GM19455 (cell line): ENCODE measurements around the gene HIPK3.
"Not testable (repeated sequence)": the region's sequence is repeated elsewhere in the genome, so short reads cannot be mapped to it uniquely, and the experiment has no call there.

ENCODE experiments used
- ATAC-seq: cut with Tn5 transposase; IDR thresholded peaks from one replicate; pipeline ENCODE4 v1.9.1; 2021; ENCODE audit not compliant: unreplicated experiment

The HIPK3 gene

GRCh38 chr11:33258631-33259205 is 1.5 kb downstream of the HIPK3 start:
- ATAC-seq = peak; percentile 10

- ATAC-seq = no peak
Measured at GRCh38 chr11:33259869-33260268, 2.7 kb downstream of the HIPK3 start.

- not testable (repeated sequence) for ATAC-seq
Measured at GRCh38 chr11:33261350-33261749, 4.2 kb downstream of the HIPK3 start.

GRCh38 chr11:33262011-33262645 is 4.9 kb downstream of the HIPK3 start:
- ATAC-seq = no peak

GRCh38 chr11:33263549-33263948 is 6.4 kb downstream of the HIPK3 start:
- no peak for ATAC-seq

- ATAC-seq = no peak
Measured at GRCh38 chr11:33264926-33265325, 7.7 kb downstream of the HIPK3 start.

- ATAC-seq = no peak
Measured at GRCh38 chr11:33266393-33267215, 9.4 kb downstream of the HIPK3 start.

- no peak for ATAC-seq
Measured at GRCh38 chr11:33268945-33269540, 11.9 kb downstream of the HIPK3 start.

GRCh38 chr11:33269822-33270221 is 12.6 kb downstream of the HIPK3 start:
- ATAC-seq = no peak

- ATAC-seq = no peak
Measured at GRCh38 chr11:33271059-33271458, 13.9 kb downstream of the HIPK3 start.

- ATAC-seq = no peak
Measured at GRCh38 chr11:33272338-33273107, 15.3 kb downstream of the HIPK3 start.

GRCh38 chr11:33273656-33274055 is 16.5 kb downstream of the HIPK3 start:
- ATAC-seq = no peak

GRCh38 chr11:33280411-33280810 is 23.2 kb downstream of the HIPK3 start:
- no peak for ATAC-seq

- no peak for ATAC-seq
Measured at GRCh38 chr11:33281758-33282157, 24.6 kb downstream of the HIPK3 start.

GRCh38 chr11:33284818-33285217 is 27.6 kb downstream of the HIPK3 start:
- ATAC-seq = no peak

- no peak for ATAC-seq
Measured at GRCh38 chr11:33290319-33290718, 33.1 kb downstream of the HIPK3 start.

- peak; percentile 95 for ATAC-seq
Measured at GRCh38 chr11:33291004-33291777, 34.0 kb downstream of the HIPK3 start.

GRCh38 chr11:33292311-33292710 is 35.1 kb downstream of the HIPK3 start:
- ATAC-seq = no peak

GRCh38 chr11:33294224-33294623 is 37.0 kb downstream of the HIPK3 start:
- no peak for ATAC-seq

- no peak for ATAC-seq
Measured at GRCh38 chr11:33294797-33295196, 37.6 kb downstream of the HIPK3 start.
